H1 (cell line): ENCODE measurements around the gene PRR29. TPM values are rescaled to one million over a fixed set of nuclear protein-coding genes. Genes with fewer than 3 reads are reported as not detected.

Source experiments
- CTCF ChIA-PET: fragments of 300-600 bp; sonication (Branson Sonifier 250); formaldehyde crosslinking; loops from one replicate; lab custom pipeline; 2021; ENCODE audit not compliant: partially characterized antibody; lab: Charles Lee
- POLR2A ChIA-PET: fragments of 300-600 bp; sonication (Branson Sonifier 250); formaldehyde crosslinking; loops from one replicate; lab custom pipeline; 2021; ENCODE audit warnings: inconsistent platforms; ENCODE audit not compliant: partially characterized antibody; lab: Charles Lee
- DNase-seq, 2 experiments: peaks; one replicate each; pipeline versions ENCODE4 v3.0.0 to v3.0.0-alpha.2; 2010 to 2022; ENCODE audit warnings: low spot score in 2 of 2, low read depth in 1 of 2, mixed read lengths in 1 of 2
- FAIRE-seq: peaks from 2 replicates; lab custom pipeline; 2011; peaks lifted over from hg19 to GRCh38; lab: Jason Lieb, UNC
- H2AFZ ChIP-seq: 2 replicates; pipeline ENCODE4 v1.8.1; 2012; ENCODE audit warnings: low read length, inconsistent platforms
- H2AK5ac ChIP-seq: 2 replicates; pipeline ENCODE4 v1.6.1; 2013; ENCODE audit warnings: low read depth, low read length
- H2BK120ac ChIP-seq: replicated peaks from 2 replicates; pipeline ENCODE3; 2013; ENCODE audit warnings: low read depth, low read length, inconsistent platforms
- H2BK12ac ChIP-seq: 2 replicates; pipeline ENCODE4 v1.6.1; 2013; ENCODE audit warnings: low read depth, low read length
- H2BK15ac ChIP-seq: 2 replicates; pipeline ENCODE4 v1.6.1; 2013; ENCODE audit warnings: low read length
- H2BK20ac ChIP-seq: 2 replicates; pipeline ENCODE4 v1.6.1; 2013; ENCODE audit warnings: low read length
- H2BK5ac ChIP-seq: 2 replicates; pipeline ENCODE4 v1.6.1; 2013; ENCODE audit warnings: low read depth, low read length
- H3K14ac ChIP-seq: 2 replicates; pipeline ENCODE4 v1.6.1; 2013; ENCODE audit warnings: inconsistent platforms; ENCODE audit not compliant: insufficient read length
- H3K18ac ChIP-seq: 2 replicates; pipeline ENCODE4 v1.6.1; 2013; ENCODE audit warnings: low read length; ENCODE audit errors: extremely low read depth
- H3K23ac ChIP-seq: 2 replicates; pipeline ENCODE4 v1.6.1; 2013; ENCODE audit warnings: inconsistent platforms; ENCODE audit not compliant: insufficient read length
- H3K23me2 ChIP-seq: 2 replicates; pipeline ENCODE4 v1.6.1; 2013; ENCODE audit warnings: low read depth, low read length
- H3K27ac ChIP-seq: 2 replicates; pipeline ENCODE4 v1.6.1; 2011; ENCODE audit warnings: low read depth, low read length, inconsistent platforms
- H3K27me3 ChIP-seq, 4 experiments: replicated peaks in 1 of 4; 1 replicate in 1 of 4; 2 replicates in 3 of 4; pipeline versions ENCODE4 v1.6.1 to v1.8.1; 2011 to 2013; ENCODE audit warnings: low read length in 3 of 4, mild to moderate bottlenecking in 3 of 4, inconsistent platforms in 2 of 4, mixed read lengths in 2 of 4, moderate library complexity in 1 of 4; ENCODE audit not compliant: control insufficient read depth in 3 of 4, insufficient read depth in 3 of 4; ENCODE audit errors: extremely low read depth in 1 of 4
- H3K36me3 ChIP-seq, 4 experiments: 2 replicates each; pipeline versions ENCODE4 v1.6.1 to v1.8.1; 2011 to 2013; ENCODE audit warnings: mild to moderate bottlenecking in 4 of 4, low read length in 3 of 4, moderate library complexity in 2 of 4, control low read depth in 1 of 4, inconsistent platforms in 1 of 4; ENCODE audit not compliant: insufficient read depth in 4 of 4, control insufficient read depth in 2 of 4
- H3K4ac ChIP-seq: replicated peaks from 2 replicates; pipeline ENCODE3; 2013; ENCODE audit warnings: low read length, low read depth, mixed read lengths, inconsistent platforms; ENCODE audit not compliant: insufficient read length
- H3K4me1 ChIP-seq, 4 experiments: replicated peaks in 1 of 4; 1 replicate in 1 of 4; 2 replicates in 3 of 4; pipeline versions ENCODE4 v1.6.1 to v1.8.1; 2011 to 2013; ENCODE audit warnings: low read length in 3 of 4, inconsistent platforms in 2 of 4, mixed read lengths in 1 of 4; ENCODE audit not compliant: insufficient read depth in 4 of 4, control insufficient read depth in 3 of 4
- H3K4me2 ChIP-seq, 2 experiments: 2 replicates each; pipeline versions ENCODE4 v1.6.1 to v1.8.1; 2011 to 2013; ENCODE audit warnings: low read depth in 2 of 2, low read length in 2 of 2, control low read depth in 1 of 2, inconsistent platforms in 1 of 2, mild to moderate bottlenecking in 1 of 2; ENCODE audit not compliant: insufficient read depth in 1 of 2
- H3K4me3 ChIP-seq, 4 experiments: fragments of 200-600, 300-600 bp in 1 of 4; sonication (generic), shearing (Covaris generic), sonication (Bioruptor Twin) in 1 of 4; 2 replicates each; pipeline versions ENCODE4 v1.5.1 to v1.8.1; 2011 to 2016; ENCODE audit warnings: low read length in 4 of 4, low read depth in 3 of 4, control low read depth in 2 of 4, inconsistent platforms in 2 of 4, mild to moderate bottlenecking in 2 of 4, mixed read lengths in 1 of 4, moderate library complexity in 1 of 4; ENCODE audit not compliant: insufficient read depth in 2 of 4; ENCODE audit errors: extremely low read depth in 1 of 4
- H3K56ac ChIP-seq: replicated peaks from 2 replicates; pipeline ENCODE3; 2013; ENCODE audit warnings: low read depth, mild to moderate bottlenecking, mixed read lengths, low read length, inconsistent platforms; ENCODE audit not compliant: insufficient read length
- H3K79me1 ChIP-seq: 2 replicates; pipeline ENCODE4 v1.6.1; 2013; ENCODE audit warnings: low read depth, low read length, control low read depth
- H3K79me2 ChIP-seq, 2 experiments: 2 replicates each; pipeline versions ENCODE4 v1.6.1 to v1.8.1; 2012 to 2013; ENCODE audit warnings: low read length in 2 of 2, mild to moderate bottlenecking in 2 of 2, inconsistent platforms in 1 of 2; ENCODE audit not compliant: insufficient read depth in 2 of 2, control insufficient read depth in 1 of 2
- H3K9ac ChIP-seq, 4 experiments: replicated peaks in 1 of 4; 1 replicate in 1 of 4; 2 replicates in 3 of 4; pipeline versions ENCODE4 v1.6.1 to v1.8.1; 2011 to 2013; ENCODE audit warnings: low read depth in 3 of 4, low read length in 3 of 4, control low read depth in 2 of 4, mild to moderate bottlenecking in 2 of 4, moderate library complexity in 2 of 4, inconsistent platforms in 1 of 4; ENCODE audit errors: extremely low read depth in 1 of 4
- H3K9me3 ChIP-seq, 2 experiments: 2 replicates each; pipeline versions ENCODE4 v1.6.1 to v1.8.1; 2012 to 2013; ENCODE audit warnings: mild to moderate bottlenecking in 2 of 2, moderate library complexity in 2 of 2, control low read depth in 1 of 2, inconsistent platforms in 1 of 2, low read depth in 1 of 2, low read length in 1 of 2, mixed read lengths in 1 of 2; ENCODE audit not compliant: insufficient read depth in 2 of 2
- H4K20me1 ChIP-seq, 2 experiments: replicated peaks in 1 of 2; 2 replicates each; pipeline versions ENCODE3 to v1.8.1; 2011 to 2013; ENCODE audit warnings: inconsistent platforms in 2 of 2, low read length in 2 of 2, mild to moderate bottlenecking in 1 of 2; ENCODE audit not compliant: insufficient read depth in 2 of 2, control insufficient read depth in 1 of 2
- H4K5ac ChIP-seq: 2 replicates; pipeline ENCODE4 v1.6.1; 2013; ENCODE audit warnings: low read length, low read depth, mixed read lengths, inconsistent platforms; ENCODE audit not compliant: insufficient read length
- H4K8ac ChIP-seq: 2 replicates; pipeline ENCODE4 v1.8.0; 2013; ENCODE audit warnings: mild to moderate bottlenecking, moderate library complexity, low read length, inconsistent platforms; ENCODE audit not compliant: insufficient read depth; ENCODE audit errors: extremely low read depth
- H4K91ac ChIP-seq: replicated peaks from 2 replicates; pipeline ENCODE3; 2013; ENCODE audit warnings: low read length, mixed read lengths, inconsistent platforms; ENCODE audit not compliant: insufficient read length
- ASH2L ChIP-seq: fragments of 200-600, 300-600 bp; sonication (generic); IDR thresholded peaks from one replicate; pipeline ENCODE4 v1.7.1; 2017; ENCODE audit warnings: low read length
- CBX5 ChIP-seq: fragments of 300-800, 300-1000 bp; sonication (generic); IDR thresholded peaks from 2 replicates; pipeline ENCODE4 v1.7.1; 2016; ENCODE audit warnings: antibody characterized with exemption, low read length, low read depth
- WGBS, 2 experiments: shearing (Covaris generic) in 1 of 2; methylation state at CpG; one replicate each; pipeline versions ENCODE4 v1.1.6 to v1.1.7; 2013 to 2015; ENCODE audit warnings: low lambda C conversion rate in 2 of 2, mixed read lengths in 2 of 2, inconsistent platforms in 1 of 2, low coverage in 1 of 2, missing lambda C conversion rate in 1 of 2; ENCODE audit not compliant: insufficient replicate concordance in 2 of 2, insufficient coverage in 1 of 2, insufficient read length in 1 of 2; ENCODE audit errors: extremely low coverage in 1 of 2, missing lambda C conversion rate in 1 of 2; 5-methylcytosine and 5-hydroxymethylcytosine counted together
- polyA plus RNA-seq, 7 experiments: library from polyadenylated mRNA; depleted of rRNA in 3 of 7; stranded (reverse) in 5 of 7; unstranded in 2 of 7; fragments of >200 nt in 5 of 7; fragments of 200-250 nt in 2 of 7; gene quantifications; 1 replicate in 5 of 7; 2 replicates in 1 of 7; 4 replicates in 1 of 7; pipeline versions ENCODE4 v1.2.1 to v1.2.3, GENCODE V29; 2011 to 2013; ENCODE audit warnings: missing spikeins in 2 of 7, mixed read lengths in 2 of 7
- total RNA-seq: library from RNA; stranded (reverse); fragmentation: NEBNext Ultra II Directional; extraction: Animal tissue kit (Norgen Biotek cat#: 25700); gene quantifications from 2 replicates; pipeline ENCODE4 v1.2.1, GENCODE V29; 2021

The PRR29 gene
- total and polyA plus RNA-seq, 2 of the 8 experiments (the other 6 are each of a cell fraction or from before 2014, with no cell fraction given) = 0.67 to 0.83 TPM

DNA sequence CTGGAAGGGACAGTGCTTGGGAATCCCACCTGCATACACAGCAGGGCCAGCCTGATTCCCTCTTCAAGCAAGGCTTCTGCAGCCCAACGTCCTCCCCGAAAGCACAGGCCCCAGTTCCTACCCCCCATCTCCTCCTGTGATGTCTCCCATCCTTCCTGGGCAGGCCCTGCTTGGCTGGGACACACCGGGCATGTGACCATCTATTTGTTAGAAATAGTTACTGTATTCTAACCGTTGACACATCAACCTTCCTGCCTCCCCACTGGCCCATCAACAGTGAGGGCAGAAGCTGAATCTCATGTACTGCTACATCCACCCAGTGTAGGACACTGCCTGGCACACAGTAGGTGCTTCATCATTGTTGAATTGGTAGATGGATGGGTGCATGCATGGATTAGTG is 10.7 kb downstream of the PRR29 start:
- Histone ChIP-seq H3K56ac (no peak overlapping the region), H3K23ac (no peak overlapping the region), H4K5ac (no peak overlapping the region), H2BK5ac (no peak overlapping the region), H2BK15ac (no peak overlapping the region), H3K27ac (no peak overlapping the region; the same call in 1 of the 2 replicates), H2AFZ (no peak overlapping the region), H3K79me2 (no peaks in the 10 kb centered on the region), H3K27me3 (no peaks in the 10 kb centered on the region), H3K4ac (no peak overlapping the region), H2AK5ac (no peak overlapping the region), H3K79me1 (no peaks in the 10 kb centered on the region), H3K9me3 (no peaks in the 10 kb centered on the region), H3K18ac (no peak overlapping the region), H2BK12ac (no peak overlapping the region), H4K8ac (peak overlapping the region; percentile 35; the same call in 1 of the 2 replicates), H3K36me3 (no peaks in the 10 kb centered on the region), H3K4me1 (peaks cover 0 to 10% (median 5%) of the 10 kb centered on the region in 4 experiments; a peak in 4 of 7 replicates), H4K91ac (no peak overlapping the region), H3K4me3 (no peak overlapping the region), H3K23me2 (no peaks in the 10 kb centered on the region), H3K9ac (no peak overlapping the region), H3K14ac (peak overlapping the region; percentile 98), H2BK20ac (peak overlapping the region; percentile 64; the same call in 1 of the 2 replicates), H2BK120ac (no peak overlapping the region), H4K20me1 (no peaks in the 10 kb centered on the region), H3K4me2 (no peak overlapping the region)
- FAIRE-seq (no peak), DNase-seq (peak in 1 of 2 experiments; percentile 22)
- TF ChIP-seq ASH2L (no peak), CBX5 (no peak)
- ChIA-PET CTCF (interaction anchor here (0.5 to 1.7 kb wide), 3 partner anchors 9 to 33 kb away, joined by 3 to 7 read pairs (median 5); no protein-coding TSS in a partner anchor), POLR2A (no interaction called here)
- 86% methylated on average over 4 of the region's 4 CpGs; no CpG with 5 or more reads in 1 of the 2 experiments for WGBS, 2 experiments
